HL-60 (cell line): ENCODE data around the gene SLC17A9.

Experiments
- DNase-seq, 2 experiments: peaks; one replicate each; pipeline ENCODE4 v3.0.0-alpha.2; 2010 to 2020; ENCODE audit warnings: low read depth in 1 of 2, low spot score in 1 of 2
- H3K27ac ChIP-seq: fragments of 250-450 bp; sonication (Bioruptor Pico); replicated peaks from 2 replicates; pipeline ENCODE4 v1.5.1; 2020; ENCODE audit warnings: mild to moderate bottlenecking, moderate library complexity
- H3K27me3 ChIP-seq: fragments of 250-450 bp; sonication (Bioruptor Pico); 2 replicates; pipeline ENCODE4 v1.5.1; 2021; ENCODE audit warnings: mild to moderate bottlenecking, moderate library complexity; ENCODE audit not compliant: insufficient read depth, poor library complexity, severe bottlenecking
- H3K4me3 ChIP-seq: replicated peaks from 2 replicates; pipeline ENCODE4 v1.5.1; 2011; ENCODE audit warnings: mild to moderate bottlenecking, control low read depth, low read length; ENCODE audit not compliant: insufficient read depth
- CTCF ChIP-seq: IDR thresholded peaks from one replicate; pipeline ENCODE4 v1.5.1; 2011; ENCODE audit warnings: low read length, control low read depth, inconsistent platforms; ENCODE audit not compliant: insufficient read depth
- GABPA ChIP-seq: IDR thresholded peaks from 2 replicates; pipeline ENCODE4 v1.6.1; 2012; ENCODE audit warnings: low read depth
- POLR2AphosphoS5 ChIP-seq: IDR thresholded peaks from 2 replicates; pipeline ENCODE4 v1.6.1; 2012; ENCODE audit warnings: low read depth
- REST ChIP-seq: IDR thresholded peaks from 2 replicates; pipeline ENCODE4 v1.6.1; 2012; ENCODE audit warnings: low read depth; ENCODE audit not compliant: insufficient replicate concordance
- SPI1 ChIP-seq: IDR thresholded peaks from 2 replicates; pipeline ENCODE4 v1.6.1; 2012; ENCODE audit warnings: low read depth, mild to moderate bottlenecking, borderline replicate concordance

Gene SLC17A9

GRCh38 chr20:62925420-62926228 lies 26.9 kb upstream of the SLC17A9 start:
- TF ChIP-seq REST (no peak), SPI1 (no peak; the same call in 1 of the 2 replicates), GABPA (no peak), CTCF (no peak), POLR2AphosphoS5 (no peak)
- Histone ChIP-seq H3K27me3 (no peaks in the 10 kb centered on the region), H3K27ac (peak overlapping the region; percentile 92), H3K4me3 (peak overlapping the region; percentile 80)
- peak in 1 of 2 experiments; percentile 29 for DNase-seq

- TF ChIP-seq SPI1 (no peak), CTCF (peak; percentile 30), REST (no peak), POLR2AphosphoS5 (0 out of 2 replicates have a peak, but pooled peaks have one; percentile 36)
- H3K4me3 ChIP-seq = peak within 1 kb of the TSS; percentile 80
- peak; percentile 76 to 85 for DNase-seq
- H3K27ac ChIP-seq = peak within 1 kb of the TSS; percentile 92
- H3K27me3 ChIP-seq = no peaks in the 10 kb centered on the region
Measured at GRCh38 chr20:62926229-62927127, 26.0 kb upstream of the SLC17A9 start, which contains the start of gene DIDO1. DIDO1 (minus strand) TSS chr20:62926505.

- no peak overlapping the region for H3K27ac ChIP-seq
- DNase-seq = no peak
- H3K4me3 ChIP-seq = peak overlapping the region; percentile 80; the same call in 1 of the 2 replicates
- TF ChIP-seq REST = no peak
- no peak for TF ChIP-seq SPI1
- TF ChIP-seq CTCF = no peak
- TF ChIP-seq GABPA = no peak
- TF ChIP-seq POLR2AphosphoS5 = no peak
- H3K27me3 ChIP-seq = no peaks in the 10 kb centered on the region
Measured at GRCh38 chr20:62927128-62927705, 25.3 kb upstream of the SLC17A9 start.
